ENCODE data around the gene CAPZA2. TPM values are rescaled to one million over a fixed set of nuclear protein-coding genes. Genes with fewer than 3 reads are reported as not detected.

The CAPZA2 gene
- polyA plus RNA-seq, 4 donors = 158 to 221 (median 194) TPM

GRCh38 chr7:116859323-116859722 lies 3.1 kb upstream of the CAPZA2 start:
- DNase-seq (ENCODE audit: low read depth in 4 of 4, low spot score in 2 of 4) = no peak

GRCh38 chr7:116861717-116862116 lies 670 bp upstream of the CAPZA2 start:
- DNase-seq (ENCODE audit: low read depth in 4 of 4, low spot score in 2 of 4) = no peak

GRCh38 chr7:116862951-116863670 lies 724 bp downstream of the CAPZA2 start:
- DNase-seq (ENCODE audit: low read depth in 4 of 4, low spot score in 2 of 4) = peak; percentile 24 to 74 (median 42)

GRCh38 chr7:116863936-116864500 lies 1.6 kb downstream of the CAPZA2 start:
- no peak for DNase-seq (ENCODE audit: low read depth in 4 of 4, low spot score in 2 of 4)

- no peak for DNase-seq (ENCODE audit: low read depth in 4 of 4, low spot score in 2 of 4)
Measured at GRCh38 chr7:116871061-116871700, 8.8 kb downstream of the CAPZA2 start.

GRCh38 chr7:116872026-116872425 lies 9.6 kb downstream of the CAPZA2 start:
- DNase-seq (ENCODE audit: low read depth in 4 of 4, low spot score in 2 of 4) = no peak

- DNase-seq (ENCODE audit: low read depth in 4 of 4, low spot score in 2 of 4) = no peak
Measured at GRCh38 chr7:116873619-116874018, 11.2 kb downstream of the CAPZA2 start.

GRCh38 chr7:116876664-116877442 lies 14.5 kb downstream of the CAPZA2 start:
- DNase-seq (ENCODE audit: low read depth in 4 of 4, low spot score in 2 of 4) = no peak

GRCh38 chr7:116877443-116878217 lies 15.2 kb downstream of the CAPZA2 start:
- no peak for DNase-seq (ENCODE audit: low read depth in 4 of 4, low spot score in 2 of 4)

- no peak for DNase-seq (ENCODE audit: low read depth in 4 of 4, low spot score in 2 of 4)
Measured at GRCh38 chr7:116884691-116885090, 22.3 kb downstream of the CAPZA2 start.

GRCh38 chr7:116885724-116886123 lies 23.3 kb downstream of the CAPZA2 start:
- no peak for DNase-seq (ENCODE audit: low read depth in 4 of 4, low spot score in 2 of 4)

- DNase-seq (ENCODE audit: low read depth in 4 of 4, low spot score in 2 of 4) = no peak
Measured at GRCh38 chr7:116886543-116887156, 24.3 kb downstream of the CAPZA2 start.

- DNase-seq (ENCODE audit: low read depth in 4 of 4, low spot score in 2 of 4) = no peak
Measured at GRCh38 chr7:116888895-116889294, 26.5 kb downstream of the CAPZA2 start.

GRCh38 chr7:116895849-116896248 lies 33.5 kb downstream of the CAPZA2 start:
- DNase-seq (ENCODE audit: low read depth in 4 of 4, low spot score in 2 of 4) = no peak

- no peak for DNase-seq (ENCODE audit: low read depth in 4 of 4, low spot score in 2 of 4)
Measured at GRCh38 chr7:116897661-116898060, 35.3 kb downstream of the CAPZA2 start.

- no peak for DNase-seq (ENCODE audit: low read depth in 4 of 4, low spot score in 2 of 4)
Measured at GRCh38 chr7:116899308-116899707, 36.9 kb downstream of the CAPZA2 start.

GRCh38 chr7:116901143-116901542 lies 38.8 kb downstream of the CAPZA2 start:
- no peak for DNase-seq (ENCODE audit: low read depth in 4 of 4, low spot score in 2 of 4)

- DNase-seq (ENCODE audit: low read depth in 4 of 4, low spot score in 2 of 4) = no peak
Measured at GRCh38 chr7:116902867-116903266, 40.5 kb downstream of the CAPZA2 start.

- DNase-seq (ENCODE audit: low read depth in 4 of 4, low spot score in 2 of 4) = no peak
Measured at GRCh38 chr7:116906391-116906790, 44.0 kb downstream of the CAPZA2 start.

GRCh38 chr7:116910383-116910782 lies 48.0 kb downstream of the CAPZA2 start:
- no peak for DNase-seq (ENCODE audit: low read depth in 4 of 4, low spot score in 2 of 4)

Measured in left renal cortex interstitium (tissue), 4 donors.